ENCODE results near the gene FAM149B1. TPM values are rescaled to one million over a fixed set of nuclear protein-coding genes. Genes with fewer than 3 reads are reported as not detected.
A peak's percentile ranks its signal among the peaks of the same experiment; 100 is the strongest.

FAM149B1 gene
- total and polyA plus RNA-seq, 2 of the 13 experiments (the other 11 are each of a cell fraction or from before 2014, with no cell fraction given), result 9.3 to 16.8 TPM

GRCh38 chr10:73167783-73168464 lies at the start of gene FAM149B1, which contains the start of gene ECD (continued):
- TF ChIP-seq GABPA (IDR thresholded peaks at IDR 0.05; ENCODE audit: low read depth, low read length), result peak; percentile 99
- peak; percentile 98 for TF ChIP-seq GABPA (CRISPR knock-in tag; IDR thresholded peaks at IDR 0.05; ENCODE audit: low read depth)
- no peak for TF ChIP-seq KAT2B (IDR thresholded peaks at IDR 0.05; ENCODE audit: borderline replicate concordance, low read depth, low read length)
- peak; percentile 37; the same call in 1 of the 2 replicates for TF ChIP-seq ZNF777 (CRISPR knock-in tag; IDR thresholded peaks at IDR 0.05)
- no peak for TF ChIP-seq ZIK1 (CRISPR knock-in tag; IDR thresholded peaks at IDR 0.05; ENCODE audit: borderline replicate concordance, low read depth)
- TF ChIP-seq ZNF547 (CRISPR knock-in tag; IDR thresholded peaks at IDR 0.05), result peak; percentile 81; the same call in 1 of the 2 replicates
- TF ChIP-seq ZSCAN12 (CRISPR knock-in tag; IDR thresholded peaks at IDR 0.05), result no peak
- TF ChIP-seq ZNF589 (CRISPR knock-in tag; conservative IDR thresholded peaks at IDR 0.05), result 0 out of 2 replicates have a peak, but pooled peaks have one; percentile 14
- peak; percentile 54; the same call in 1 of the 2 replicates for TF ChIP-seq ZNF232 (CRISPR knock-in tag; IDR thresholded peaks at IDR 0.05; ENCODE audit: borderline replicate concordance)
- TF ChIP-seq ZBTB40 (IDR thresholded peaks at IDR 0.05), result peak; percentile 85
- peak; percentile 50; the same call in 1 of the 2 replicates for TF ChIP-seq ZBTB40 (CRISPR knock-in tag; IDR thresholded peaks at IDR 0.05)
- no peak for TF ChIP-seq PAF1 (CRISPR knock-in tag; IDR thresholded peaks at IDR 0.05)
- peak; percentile 88; the same call in 1 of the 2 replicates for TF ChIP-seq NFKB2 (CRISPR knock-in tag; IDR thresholded peaks at IDR 0.05; ENCODE audit: borderline replicate concordance)
- TF ChIP-seq SOX13 (IDR thresholded peaks at IDR 0.05), result no peak
- peak in 1 of 2 experiments; percentile 33; a peak in 1 of 4 replicates for TF ChIP-seq SOX13 (CRISPR knock-in tag; conservative IDR thresholded peaks at IDR 0.05 in 1 of 2, IDR thresholded peaks at IDR 0.05 in 1 of 2)
- TF ChIP-seq MAFF (IDR thresholded peaks at IDR 0.05; ENCODE audit: low read depth, low read length), result no peak
- TF ChIP-seq ZNF12 (CRISPR knock-in tag; IDR thresholded peaks at IDR 0.05), result peak; percentile 50; the same call in 1 of the 2 replicates
- TF ChIP-seq ESRRA (CRISPR knock-in tag; IDR thresholded peaks at IDR 0.05; ENCODE audit: low read depth), result 0 out of 2 replicates have a peak, but pooled peaks have one; percentile 49
- TF ChIP-seq E2F5 (CRISPR knock-in tag; conservative IDR thresholded peaks at IDR 0.05), result peak; percentile 59; the same call in 1 of the 2 replicates
- peak; percentile 38; the same call in 1 of the 2 replicates for TF ChIP-seq PHF21A (CRISPR knock-in tag; IDR thresholded peaks at IDR 0.05)
- TF ChIP-seq HNRNPLL (IDR thresholded peaks at IDR 0.05; ENCODE audit: low read depth, low read length, poor library complexity, severe bottlenecking), result peak; percentile 69
- TF ChIP-seq DMAP1 (CRISPR knock-in tag; IDR thresholded peaks at IDR 0.05), result peak; percentile 69

All from HepG2 (cell line).